Tibial nerve (tissue), 4 donors: Measurements from ENCODE around the gene SYNPO2.

ENCODE experiments used
- EP300 ChIP-seq, 2 donors: sonication (generic); formaldehyde crosslinking; IDR thresholded peaks; one replicate each; pipeline ENCODE4 v1.6.1; 2017; ENCODE audit warnings: antibody characterized with exemption in 2 of 2, mild to moderate bottlenecking in 1 of 2
- POLR2A ChIP-seq, 2 donors: fragments of 450-650 bp; IDR thresholded peaks; one replicate each; pipeline ENCODE4 v1.6.1; 2017; ENCODE audit warnings: antibody characterized with exemption in 2 of 2, mild to moderate bottlenecking in 2 of 2, moderate library complexity in 2 of 2
- TF ChIP-seq, protein P1 (sequence below), 5 experiments: fragments of 200-600 bp in 3 of 5; fragments of 450-650 bp in 2 of 5; sonication (generic) in 3 of 5; IDR thresholded peaks; one replicate each; pipeline ENCODE4 v1.5.1; 2016 to 2019; ENCODE audit warnings: antibody characterized with exemption in 5 of 5, mild to moderate bottlenecking in 3 of 5, moderate library complexity in 2 of 5

DNA sequence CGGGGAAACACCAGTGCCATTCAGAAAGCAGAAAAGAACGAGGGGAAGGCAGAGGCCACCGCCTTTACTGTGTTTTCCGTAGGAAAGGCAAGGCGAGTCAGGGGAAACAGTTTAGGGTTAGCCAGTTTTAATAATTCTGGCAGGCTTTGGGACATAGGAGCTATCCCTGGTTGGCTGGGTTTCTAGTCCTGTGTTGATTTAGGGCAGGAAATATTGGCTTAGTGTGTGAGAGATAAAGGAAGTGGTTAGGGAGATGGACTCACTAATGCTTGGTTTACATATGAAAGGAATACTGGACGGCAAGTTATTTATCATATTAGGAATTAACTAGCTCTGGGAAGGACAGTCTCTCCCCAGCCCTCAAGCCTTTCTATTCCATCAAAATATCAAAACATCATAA is 53.1 kb downstream of the SYNPO2 start:
- TF ChIP-seq POLR2A (IDR thresholded peaks at IDR 0.05) (no peak), EP300 (IDR thresholded peaks at IDR 0.05) (no peak)
- TF ChIP-seq, protein P1, sequence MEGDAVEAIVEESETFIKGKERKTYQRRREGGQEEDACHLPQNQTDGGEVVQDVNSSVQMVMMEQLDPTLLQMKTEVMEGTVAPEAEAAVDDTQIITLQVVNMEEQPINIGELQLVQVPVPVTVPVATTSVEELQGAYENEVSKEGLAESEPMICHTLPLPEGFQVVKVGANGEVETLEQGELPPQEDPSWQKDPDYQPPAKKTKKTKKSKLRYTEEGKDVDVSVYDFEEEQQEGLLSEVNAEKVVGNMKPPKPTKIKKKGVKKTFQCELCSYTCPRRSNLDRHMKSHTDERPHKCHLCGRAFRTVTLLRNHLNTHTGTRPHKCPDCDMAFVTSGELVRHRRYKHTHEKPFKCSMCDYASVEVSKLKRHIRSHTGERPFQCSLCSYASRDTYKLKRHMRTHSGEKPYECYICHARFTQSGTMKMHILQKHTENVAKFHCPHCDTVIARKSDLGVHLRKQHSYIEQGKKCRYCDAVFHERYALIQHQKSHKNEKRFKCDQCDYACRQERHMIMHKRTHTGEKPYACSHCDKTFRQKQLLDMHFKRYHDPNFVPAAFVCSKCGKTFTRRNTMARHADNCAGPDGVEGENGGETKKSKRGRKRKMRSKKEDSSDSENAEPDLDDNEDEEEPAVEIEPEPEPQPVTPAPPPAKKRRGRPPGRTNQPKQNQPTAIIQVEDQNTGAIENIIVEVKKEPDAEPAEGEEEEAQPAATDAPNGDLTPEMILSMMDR (IDR thresholded peaks at IDR 0.05), result no peak
